Gastrocnemius medialis (tissue), 4 donors: Measurements from ENCODE around the gene FAAP20. TPM values are rescaled to one million over a fixed set of nuclear protein-coding genes. Genes with fewer than 3 reads are reported as not detected.

Experiments used
- ATAC-seq, 2 donors: fragments of 150-250 bp; one replicate each; pipeline ENCODE4 v1.9.1; 2016
- DNase-seq, 2 donors: peaks; one replicate each; pipeline ENCODE4 v3.0.0-alpha.2; 2019
- H3K27ac ChIP-seq, 4 donors: fragments of 200-600 bp; sonication (generic); 1 replicate in 1 of 4; 2 replicates in 3 of 4; pipeline ENCODE4 v1.5.1; 2016 to 2018; ENCODE audit warnings: mild to moderate bottlenecking in 2 of 4, moderate library complexity in 1 of 4
- H3K27me3 ChIP-seq, 3 donors: fragments of 200-600 bp; sonication (generic) in 2 of 3; 1 replicate in 1 of 3; 2 replicates in 2 of 3; pipeline versions ENCODE4 v1.5.1 to v1.6.0; 2016 to 2019; ENCODE audit warnings: mild to moderate bottlenecking in 1 of 3, moderate library complexity in 1 of 3
- H3K36me3 ChIP-seq, 2 donors: fragments of 200-600 bp; sonication (generic) in 1 of 2; one replicate each; pipeline ENCODE4 v1.5.1; 2017 to 2018
- H3K4me1 ChIP-seq, 2 donors: fragments of 200-600 bp; sonication (generic) in 1 of 2; one replicate each; pipeline ENCODE4 v1.5.1; 2016 to 2017; ENCODE audit warnings: mild to moderate bottlenecking in 2 of 2
- H3K4me3 ChIP-seq, 4 donors: fragments of 200-600 bp; sonication (generic) in 3 of 4; 1 replicate in 1 of 4; 2 replicates in 3 of 4; pipeline ENCODE4 v1.5.1; 2016 to 2019; ENCODE audit warnings: mild to moderate bottlenecking in 2 of 4
- H3K9me3 ChIP-seq, 3 donors: fragments of 200-600 bp; sonication (generic) in 2 of 3; 1 replicate in 1 of 3; 2 replicates in 2 of 3; pipeline ENCODE4 v1.5.1; 2016 to 2019
- CTCF ChIP-seq, 5 experiments: fragments of 450-650 bp in 3 of 5; fragments of 200-600 bp in 2 of 5; sonication (generic) in 2 of 5; IDR thresholded peaks in 4 of 5; conservative IDR thresholded peaks in 1 of 5; 1 replicate in 4 of 5; 2 replicates in 1 of 5; pipeline ENCODE4 v1.5.1; 2016 to 2019; ENCODE audit warnings: antibody characterized with exemption in 5 of 5, mild to moderate bottlenecking in 3 of 5, moderate library complexity in 3 of 5
- POLR2A ChIP-seq, 2 donors: fragments of 450-650 bp; IDR thresholded peaks; one replicate each; pipeline ENCODE4 v1.6.1; 2017; ENCODE audit warnings: antibody characterized with exemption in 2 of 2, mild to moderate bottlenecking in 2 of 2, moderate library complexity in 2 of 2
- in situ Hi-C, 4 donors: fragments of 200-750 bp; cut with MboI; loops; one replicate each; pipeline versions ENCODE4 v1.15.0 to v1.8.0; 2017; ENCODE audit warnings: low sequenced_read_pairs in 4 of 4
- intact Hi-C: fragments of 100-400 bp; cut with DNase I; formaldehyde crosslinking; loops from one replicate; pipeline ENCODE4 v1.15.1; 2023; ENCODE audit warnings: low total_unique reads
- total RNA-seq, 4 donors: library from RNA; depleted of rRNA; stranded (reverse); fragments of >200 nt; gene quantifications; one replicate each; pipeline versions ENCODE4 v1.1.0 to v1.2.3, GENCODE V29; 2016

The FAAP20 gene
- total RNA-seq: 10 to 100 TPM; 12.1 to 26.2 (median 17.3) TPM

GRCh38 chr1:2194319-2194897 is at the start of gene FAAP20:
Gene FAAP20, minus strand, starts transcription at chr1:2194772. Its CDS starts 23 bp downstream, at chr1:2194749.
- intact Hi-C loops: loop anchor here (10.0 kb wide), 1 partner anchor 280 kb away; the partner anchor contains the start of genes CALML6 and TMEM52
- no peaks in the 10 kb centered on the region for H3K36me3 ChIP-seq
- in situ Hi-C loops: loop anchor here in 3 of 4 donors (10.0 to 25.0 kb wide), 3 partner anchors 190 to 393 kb away; partner anchors contain the start of genes PRXL2B (in 2 of the 3), MORN1 (in 1 of the 3) and RER1 (in 1 of the 3)
- peak in 1 of 2 donors; percentile 38 for DNase-seq
- no peaks in the 10 kb centered on the region for H3K27me3 ChIP-seq
- no peaks in the 10 kb centered on the region for H3K9me3 ChIP-seq
- TF ChIP-seq POLR2A (IDR thresholded peaks at IDR 0.05) (peak; percentile 62 to 68), CTCF (IDR thresholded peaks at IDR 0.05 in 4 of 5, conservative IDR thresholded peaks at IDR 0.05 in 1 of 5) (no peak)
- H3K4me3 ChIP-seq: peak within 1 kb of the TSS; percentile 58 to 98 (median 78)
- ATAC-seq: peak; percentile 50 to 53
- peaks cover 32 to 55% of the 10 kb centered on the region in 2 donors for H3K4me1 ChIP-seq
- peak within 1 kb of the TSS; percentile 97 to 100 (median 98) for H3K27ac ChIP-seq

GRCh38 chr1:2242814-2243725 is 48.5 kb upstream of the FAAP20 start:
- Histone ChIP-seq H3K36me3 (no peaks in the 10 kb centered on the region), H3K27ac (peak overlapping the region in 2 of 4 donors; percentile 26 to 41), H3K9me3 (no peaks in the 10 kb centered on the region), H3K4me3 (no peak overlapping the region), H3K27me3 (no peaks in the 10 kb centered on the region), H3K4me1 (peaks cover 62 to 79% of the 10 kb centered on the region in 2 donors)
- ATAC-seq: peak; percentile 47 to 72
- intact Hi-C loops: no loop called here
- peak in 1 of 2 donors; percentile 42 for DNase-seq
- TF ChIP-seq POLR2A (IDR thresholded peaks at IDR 0.05) (no peak), CTCF (IDR thresholded peaks at IDR 0.05 in 4 of 5, conservative IDR thresholded peaks at IDR 0.05 in 1 of 5) (no peak)
- in situ Hi-C loops: no loop called here

- in situ Hi-C loops (no loop called here), intact Hi-C loops (no loop called here)
- H3K36me3 ChIP-seq: no peaks in the 10 kb centered on the region
- no peak overlapping the region for H3K27ac ChIP-seq
- no peaks in the 10 kb centered on the region for H3K27me3 ChIP-seq
- ATAC-seq (no peak), DNase-seq (no peak)
- no peak overlapping the region for H3K4me3 ChIP-seq
- peaks cover 62 to 79% of the 10 kb centered on the region in 2 donors for H3K4me1 ChIP-seq
- H3K9me3 ChIP-seq: no peaks in the 10 kb centered on the region
- TF ChIP-seq POLR2A (IDR thresholded peaks at IDR 0.05) (no peak), CTCF (IDR thresholded peaks at IDR 0.05 in 4 of 5, conservative IDR thresholded peaks at IDR 0.05 in 1 of 5) (no peak)
Measured at GRCh38 chr1:2241820-2242219, 47.2 kb upstream of the FAAP20 start.

- Histone ChIP-seq H3K4me1 (peaks cover 62 to 79% of the 10 kb centered on the region in 2 donors), H3K4me3 (peak overlapping the region in 1 of 4 donors; percentile 1), H3K36me3 (no peaks in the 10 kb centered on the region), H3K9me3 (no peaks in the 10 kb centered on the region), H3K27me3 (no peaks in the 10 kb centered on the region), H3K27ac (peak overlapping the region; percentile 43 to 50 (median 50))
- intact Hi-C loops (no loop called here), in situ Hi-C loops (no loop called here)
- ATAC-seq: peak; percentile 57 to 65
- peak in 1 of 2 donors; percentile 82 for DNase-seq
- TF ChIP-seq CTCF (IDR thresholded peaks at IDR 0.05 in 4 of 5, conservative IDR thresholded peaks at IDR 0.05 in 1 of 5): no peak
- no peak for TF ChIP-seq POLR2A (IDR thresholded peaks at IDR 0.05)
Measured at GRCh38 chr1:2240270-2241156, 45.9 kb upstream of the FAAP20 start.
